HG03565 (cell line): ENCODE measurements around the gene LRRC46.

Experiments
- ATAC-seq: cut with Tn5 transposase; IDR thresholded peaks from one replicate; pipeline ENCODE4 v1.9.1; 2021; ENCODE audit warnings: mild to moderate bottlenecking, moderate library complexity; ENCODE audit not compliant: unreplicated experiment

The LRRC46 gene

GRCh38 chr17:47829870-47830269 lies 1.6 kb upstream of the LRRC46 start:
- ATAC-seq = no peak

- no peak for ATAC-seq
Observed at GRCh38 chr17:47830396-47831002, 971 bp upstream of the LRRC46 start.

DNA sequence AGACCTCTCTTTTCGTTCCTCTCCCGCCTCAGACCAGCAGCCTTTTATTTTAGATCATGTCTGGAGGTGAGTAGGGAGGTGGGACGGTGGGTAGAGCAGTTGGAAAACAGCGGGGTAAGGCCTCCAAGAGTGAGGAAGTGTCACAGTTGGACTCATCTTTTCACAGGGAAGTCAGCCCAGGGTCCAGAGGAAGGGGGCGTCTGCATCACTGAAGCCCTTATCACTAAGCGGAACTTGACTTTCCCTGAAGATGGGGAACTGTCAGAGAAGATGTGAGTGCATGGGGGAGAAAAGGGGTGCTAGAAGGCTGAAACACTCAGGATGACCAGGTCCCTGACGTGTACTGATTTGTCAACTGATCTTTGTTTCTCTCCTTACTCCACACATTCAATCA lies 461 bp downstream of the LRRC46 start:
- no peak for ATAC-seq

GRCh38 chr17:47834756-47835155 lies 3.3 kb downstream of the LRRC46 start:
- no peak for ATAC-seq

DNA sequence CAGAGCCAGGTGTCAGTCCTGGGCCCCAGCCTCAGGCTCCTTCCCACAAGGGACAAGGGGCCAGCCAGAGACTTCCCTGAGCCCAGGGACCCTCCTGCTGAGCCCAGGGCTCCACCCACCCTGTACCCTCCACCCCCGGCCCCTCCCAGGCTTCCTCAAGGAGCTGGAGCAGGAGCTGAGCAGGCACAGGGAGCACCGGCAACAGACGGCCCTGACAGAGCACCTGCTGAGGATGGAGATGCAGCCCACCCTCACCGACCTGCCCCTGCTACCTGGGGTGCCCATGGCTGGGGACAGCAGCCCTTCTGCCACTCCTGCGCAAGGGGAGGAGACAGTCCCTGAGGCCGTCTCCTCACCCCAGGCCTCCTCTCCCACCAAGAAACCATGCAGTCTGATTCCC lies 5.1 kb downstream of the LRRC46 start:
- ATAC-seq = no peak

GRCh38 chr17:47837401-47838039 lies 6.0 kb downstream of the LRRC46 start:
- no peak for ATAC-seq

DNA sequence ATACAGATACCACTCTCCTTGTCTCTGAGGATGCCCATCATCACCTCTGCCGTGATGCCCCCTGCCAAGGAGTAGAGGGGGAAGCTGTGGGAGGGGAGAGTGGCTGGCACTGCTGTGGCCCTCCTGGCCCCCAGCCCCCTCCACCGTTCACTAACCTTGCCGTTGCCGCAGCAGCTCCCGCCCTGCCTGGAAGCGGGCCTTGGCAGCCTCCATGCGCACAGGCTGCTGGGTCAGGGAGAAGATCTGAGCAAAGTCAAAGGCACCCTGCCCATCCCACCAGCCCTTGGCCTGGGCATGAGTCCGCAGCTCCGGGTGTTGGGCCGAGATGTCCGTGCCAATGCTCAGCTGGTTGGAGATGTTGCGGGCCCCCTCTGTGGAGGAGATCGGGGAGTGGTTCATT lies 7.2 kb downstream of the LRRC46 start:
- no peak for ATAC-seq

- ATAC-seq = no peak
Observed at GRCh38 chr17:47839071-47839470, 7.6 kb downstream of the LRRC46 start.

DNA sequence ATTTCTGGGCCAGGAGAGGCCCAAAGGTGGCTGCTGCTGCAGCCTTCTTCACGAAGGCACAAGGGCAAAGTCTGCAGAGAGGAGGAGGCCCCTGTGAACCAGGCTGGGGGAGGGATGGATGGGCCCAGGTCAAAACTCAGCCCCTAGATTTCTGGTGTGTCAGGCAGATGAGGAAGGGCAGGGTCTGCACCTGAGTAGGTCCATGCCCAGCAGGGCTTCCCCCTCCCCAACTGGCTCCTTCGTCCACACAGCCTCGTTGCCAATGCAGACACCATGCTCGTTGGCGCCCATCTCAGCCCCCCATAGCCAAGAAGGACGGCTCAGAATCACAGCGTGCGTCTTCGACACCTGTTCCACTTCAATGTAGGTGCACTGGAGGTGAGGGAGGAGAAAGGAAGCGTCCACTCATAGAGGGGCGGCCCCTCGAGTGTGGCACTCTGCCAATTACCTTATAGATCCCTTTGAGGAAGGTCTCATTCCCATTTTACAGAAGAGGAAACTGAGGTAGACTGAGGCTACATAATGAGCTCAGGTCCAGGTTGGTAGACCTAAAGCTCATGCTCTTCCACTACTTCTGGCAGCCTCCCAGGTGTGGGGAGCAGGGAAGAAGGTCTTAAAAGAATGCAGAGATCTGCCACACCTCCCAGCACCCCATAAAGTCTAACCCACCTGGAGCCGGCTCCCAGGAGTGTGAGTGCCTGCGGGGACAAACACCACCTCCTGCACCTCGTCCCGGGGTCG lies 8.7 kb downstream of the LRRC46 start:
- no peak for ATAC-seq

DNA sequence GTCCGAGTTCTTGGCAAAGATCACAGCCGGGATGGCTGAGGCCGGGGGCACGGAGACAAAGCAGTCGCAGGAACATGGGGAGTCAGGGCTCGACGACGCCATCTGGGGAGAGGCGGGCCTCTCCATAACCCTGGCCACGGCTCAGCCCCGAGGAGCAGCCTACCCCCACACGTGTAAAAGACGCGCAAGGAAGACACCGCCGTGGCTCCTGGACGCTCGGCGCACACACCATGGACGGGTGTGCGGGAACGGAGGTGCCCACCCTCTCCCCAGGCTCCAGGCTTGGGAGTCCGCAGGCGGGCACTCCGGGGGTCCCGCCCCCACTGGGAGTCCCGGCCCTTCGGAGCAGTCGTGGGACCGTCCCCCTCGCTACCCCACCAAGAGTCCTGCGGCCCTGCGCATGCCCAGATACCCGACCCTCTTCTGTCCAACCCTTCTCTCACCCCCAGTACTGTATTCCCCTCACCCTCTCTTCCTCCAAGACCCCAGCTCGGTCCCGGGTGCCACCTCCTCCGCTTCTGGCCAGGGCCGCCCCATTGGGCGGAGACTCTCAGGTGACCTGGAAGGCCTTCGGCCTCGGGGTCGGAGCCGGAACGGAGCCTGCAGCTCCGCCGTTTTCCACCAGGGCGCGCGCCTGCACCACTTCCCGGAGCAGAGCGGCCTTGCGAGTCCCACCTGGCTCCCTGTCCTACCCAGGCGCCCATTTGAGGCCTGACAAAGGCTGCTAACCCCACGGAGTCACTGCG lies 9.4 kb downstream of the LRRC46 start, which contains the start of gene SCRN2:
Gene SCRN2 (minus strand): TSS at position 532 of the 746 bp plus-strand sequence. CDS start 430 bp downstream, at position 102.
- ATAC-seq = peak; percentile 78

DNA sequence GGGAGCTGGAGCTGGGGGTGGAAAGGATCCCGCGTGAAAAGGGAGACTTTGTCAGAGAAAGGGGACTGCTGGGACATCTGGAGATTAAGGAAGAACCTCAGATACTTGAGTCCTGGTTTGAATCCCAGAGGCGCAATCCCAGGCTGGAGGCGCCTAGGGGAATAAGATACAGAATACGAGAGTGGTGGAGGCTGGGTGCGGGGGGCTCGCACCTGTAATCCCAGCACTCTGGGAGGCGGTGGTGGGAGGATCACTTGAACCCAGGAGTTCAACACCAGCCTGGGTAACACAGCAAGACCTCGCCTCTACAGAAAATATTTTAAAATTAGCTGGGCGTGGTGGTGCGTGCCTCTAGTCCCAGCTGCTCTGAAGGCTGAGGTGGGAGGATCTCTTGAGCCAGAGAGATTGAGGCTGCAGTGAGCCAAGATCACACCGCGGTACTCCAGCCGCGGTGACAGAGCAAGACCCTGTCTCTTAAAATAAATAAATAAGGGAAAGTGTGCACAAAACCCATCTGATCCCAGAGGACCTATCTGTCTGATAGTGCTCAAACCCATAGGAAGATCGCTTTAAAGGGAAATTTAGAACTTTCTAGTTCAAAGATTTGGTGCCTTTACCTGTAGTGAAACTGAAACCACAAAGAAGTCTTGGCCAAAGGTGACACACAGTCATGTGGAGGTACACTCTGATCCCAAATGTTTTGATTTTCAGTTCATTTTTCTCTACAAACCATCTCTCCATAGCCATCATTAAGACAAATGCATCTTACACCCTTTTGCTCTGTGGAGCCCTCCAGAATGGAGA lies 10.2 kb downstream of the LRRC46 start:
- no peak for ATAC-seq

DNA sequence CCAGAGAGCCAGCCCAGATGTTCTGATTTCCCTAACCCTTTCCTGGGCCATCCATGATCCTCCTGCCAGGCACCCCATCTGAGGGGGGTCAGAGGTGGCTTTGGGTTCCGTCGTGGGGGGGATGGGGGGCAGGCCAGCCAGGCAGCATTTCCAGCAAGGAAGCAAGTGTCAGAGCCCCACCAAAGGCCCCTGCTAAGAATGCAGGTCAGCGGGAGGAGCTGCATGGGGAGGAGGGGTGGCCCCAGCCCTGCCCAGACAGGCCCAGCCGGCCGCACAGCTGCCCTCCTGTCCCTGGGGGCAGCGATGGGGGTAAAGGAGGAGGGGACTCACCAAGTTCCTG lies 11.9 kb downstream of the LRRC46 start:
- no peak for ATAC-seq

GRCh38 chr17:47844227-47844626 lies 12.8 kb downstream of the LRRC46 start:
- ATAC-seq = no peak

DNA sequence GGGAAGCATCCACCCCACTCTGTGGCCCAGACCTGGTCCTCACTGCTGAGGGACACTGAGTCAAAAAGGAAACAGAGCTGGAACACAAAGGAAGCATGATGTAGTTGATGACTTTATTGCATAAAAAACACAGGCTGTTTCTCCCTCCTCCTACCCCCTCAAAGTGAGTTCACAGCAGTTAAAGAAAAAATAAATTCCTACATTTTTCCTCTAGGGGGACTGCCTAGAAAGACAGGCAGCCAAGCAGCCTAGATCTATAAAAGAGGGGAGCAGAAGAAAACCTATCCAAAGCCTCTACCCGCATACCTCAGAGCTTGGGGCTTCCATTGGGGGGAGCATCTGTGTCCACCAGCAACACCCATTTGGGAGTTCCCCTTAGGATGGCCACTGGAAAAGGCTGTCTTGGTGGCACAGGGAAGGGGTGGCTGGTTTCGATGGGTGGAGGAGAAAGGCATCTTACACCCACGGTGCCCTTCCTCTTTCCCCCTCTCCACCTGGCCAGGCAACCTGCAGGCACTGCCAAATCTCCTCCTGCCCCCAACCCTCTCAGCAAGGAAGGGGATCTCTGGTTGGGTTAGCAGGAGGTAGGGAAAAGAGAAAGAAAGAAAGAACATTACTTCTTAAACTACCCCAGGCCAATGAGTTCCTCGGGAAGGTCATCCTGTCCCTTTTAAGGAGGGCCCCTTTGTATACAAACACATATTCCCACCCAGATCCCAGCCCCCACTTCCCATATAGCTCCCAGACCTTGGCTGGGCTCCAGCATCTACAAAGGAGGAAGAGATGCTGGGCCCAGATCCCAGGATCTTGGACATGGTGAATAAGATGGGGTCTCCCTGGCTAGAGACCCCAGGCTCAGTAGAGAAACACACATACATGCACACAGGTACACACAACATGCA lies 13.6 kb downstream of the LRRC46 start:
- no peak for ATAC-seq

DNA sequence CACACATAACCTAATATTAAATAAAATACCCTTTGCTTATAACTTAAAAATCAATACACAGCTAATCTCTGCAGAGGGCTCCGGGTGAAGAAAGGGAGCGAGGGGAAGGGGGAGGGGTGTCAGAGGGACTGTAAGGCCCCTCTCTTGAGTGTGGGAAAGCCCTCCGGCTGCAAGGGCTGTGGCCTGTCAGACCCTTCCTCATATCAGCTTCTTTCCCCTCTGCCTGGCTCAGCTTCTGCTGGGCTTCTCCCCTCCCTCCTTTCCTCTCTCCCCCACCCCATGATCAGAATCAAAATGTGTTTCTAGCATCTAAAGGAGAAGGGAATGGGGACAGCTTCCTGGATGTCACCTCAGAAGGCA lies 14.2 kb downstream of the LRRC46 start:
- ATAC-seq = no peak

- no peak for ATAC-seq
Observed at GRCh38 chr17:47846716-47847340, 15.4 kb downstream of the LRRC46 start.

DNA sequence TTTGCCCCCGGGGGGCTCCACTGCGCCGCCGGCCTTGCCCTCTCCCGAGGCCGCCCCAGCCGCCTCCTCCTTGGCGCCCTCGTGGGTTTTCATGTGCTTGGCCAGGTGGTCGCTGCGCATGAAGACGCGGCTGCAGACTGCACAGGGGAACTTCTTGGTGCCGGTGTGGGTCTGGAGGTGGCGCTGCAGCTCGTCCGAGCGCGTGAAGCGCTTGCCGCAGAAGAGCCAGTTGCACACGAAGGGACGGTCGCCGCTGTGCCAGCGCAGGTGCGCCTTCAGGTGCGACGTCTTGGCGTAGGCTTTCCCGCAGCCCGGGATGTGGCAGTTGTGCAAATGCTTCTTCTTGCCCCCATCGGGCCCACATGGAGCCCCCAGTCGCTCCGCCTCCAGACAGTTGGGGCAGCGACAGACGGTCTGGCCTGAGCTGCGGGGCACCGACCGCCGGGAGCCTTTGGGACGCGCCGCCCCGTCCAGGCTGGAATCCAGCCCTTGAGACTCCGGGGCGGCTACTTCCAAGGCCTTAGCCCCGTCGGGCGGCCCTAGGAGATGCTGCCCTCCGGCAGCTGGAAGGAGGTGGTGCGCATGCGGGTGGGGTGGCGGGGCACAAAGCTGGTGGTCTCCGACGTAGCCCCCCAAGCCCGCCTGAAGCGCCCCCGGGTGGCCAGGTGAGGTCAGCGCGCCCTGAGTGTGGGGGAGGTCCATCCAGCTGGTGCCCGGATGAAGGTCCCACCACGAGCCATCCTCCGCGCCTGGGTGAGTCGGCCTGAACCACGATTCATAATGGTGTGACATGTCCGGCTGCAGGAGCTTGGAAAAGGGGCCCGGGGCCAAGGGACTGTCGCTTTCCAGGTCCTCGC lies 16.1 kb downstream of the LRRC46 start:
- ATAC-seq = no peak

DNA sequence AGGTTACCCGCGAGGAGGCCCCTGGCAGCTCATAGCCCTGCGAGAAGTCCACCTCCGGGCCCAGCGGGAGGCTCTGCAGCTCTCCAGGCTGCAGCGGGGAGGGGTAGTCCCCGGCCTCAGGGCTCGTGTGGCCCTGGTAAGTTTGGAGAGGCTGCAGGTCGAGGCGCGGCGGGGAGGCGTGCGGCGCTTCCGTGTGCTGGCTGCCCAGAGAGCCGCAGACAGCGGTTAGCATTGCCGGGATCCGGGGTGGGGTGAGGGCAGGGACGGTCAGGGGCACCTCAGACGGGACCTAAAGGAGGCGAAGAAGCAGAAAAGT lies 16.7 kb downstream of the LRRC46 start:
- no peak for ATAC-seq

GRCh38 chr17:47850373-47850691 lies 18.9 kb downstream of the LRRC46 start:
- no peak for ATAC-seq
